ENCODE data around the gene PDZRN3. TPM values are rescaled to one million over a fixed set of nuclear protein-coding genes. Genes with fewer than 3 reads are reported as not detected.

Gene PDZRN3
- total RNA-seq, 1 donor from 2014 or later, result 75.9 TPM

DNA sequence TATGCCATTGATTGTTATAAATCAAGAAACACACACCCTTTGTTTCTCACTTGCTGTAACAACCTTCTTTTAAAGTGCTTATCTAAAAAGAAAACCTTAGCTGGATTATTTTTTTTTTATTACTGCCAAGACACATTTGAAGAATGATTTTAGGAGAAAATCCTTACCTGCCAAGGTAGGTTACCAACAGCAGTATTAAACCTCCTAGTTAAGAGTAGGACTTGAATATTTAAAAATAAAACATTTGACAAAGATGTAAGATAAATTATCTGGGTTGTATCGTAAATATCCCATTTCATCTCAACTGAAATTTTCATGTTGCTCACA, 192.1 kb downstream of the PDZRN3 start:
- Histone ChIP-seq H3K27me3 (no peaks in the 10 kb centered on the region), H3K36me3 (no peaks in the 10 kb centered on the region), H3K27ac (peak overlapping the region; percentile 9), H3K4me1 (peaks cover 53% of the 10 kb centered on the region), H3K4me3 (no peak overlapping the region), H3K9me3 (no peaks in the 10 kb centered on the region)
- no peak for DNase-seq (ENCODE audit: extremely low spot score in 2 of 2)
- TF ChIP-seq POLR2A (IDR thresholded peaks at IDR 0.05), result no peak
- no peak for TF ChIP-seq CTCF (IDR thresholded peaks at IDR 0.05)
- TF ChIP-seq POLR2AphosphoS5 (IDR thresholded peaks at IDR 0.05; ENCODE audit: insufficient read depth in 1 of 2, low read depth in 1 of 2), result no peak
- intact Hi-C loops (cut with DNase I), result loop anchor here (10.0 kb wide), 1 partner anchor 328 kb away; no protein-coding TSS in a partner anchor

DNA sequence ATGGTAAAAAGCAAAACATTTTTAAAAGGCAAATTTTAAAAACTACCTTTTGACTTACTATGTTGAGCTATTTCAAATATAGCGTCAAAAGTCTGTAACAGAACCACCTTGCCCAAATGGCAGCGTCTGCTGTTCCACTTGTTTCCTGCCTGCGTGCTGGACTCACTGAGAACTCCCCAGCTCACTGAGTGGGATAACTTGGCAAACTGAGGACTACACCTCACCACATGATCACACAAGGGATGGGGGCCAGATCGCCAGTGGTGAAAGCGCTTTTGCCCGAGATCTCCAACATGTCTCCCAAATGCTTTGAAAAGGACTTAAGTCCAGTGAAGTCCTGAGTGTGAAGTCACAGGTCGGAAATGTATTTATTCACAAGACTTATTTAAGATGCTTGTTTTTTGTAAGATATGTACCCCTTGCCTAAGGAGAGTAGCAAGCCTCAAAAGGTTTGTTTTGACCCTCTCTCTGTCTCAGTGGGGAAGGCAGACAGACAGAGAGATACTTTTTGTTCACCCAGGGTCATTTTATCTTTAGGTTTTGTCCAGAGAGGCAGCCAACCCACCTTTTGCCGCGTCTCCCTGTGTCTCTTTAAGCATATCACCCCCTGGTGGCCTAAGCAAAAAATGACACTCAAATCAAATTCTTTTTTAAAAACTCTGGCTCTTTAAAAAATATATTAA, 192.6 kb downstream of the PDZRN3 start:
- Histone ChIP-seq H3K27ac (peak overlapping the region; percentile 16), H3K27me3 (no peaks in the 10 kb centered on the region)
- DNase-seq (ENCODE audit: extremely low spot score in 2 of 2), result peak in 1 of 2 donors; percentile 85

DNA sequence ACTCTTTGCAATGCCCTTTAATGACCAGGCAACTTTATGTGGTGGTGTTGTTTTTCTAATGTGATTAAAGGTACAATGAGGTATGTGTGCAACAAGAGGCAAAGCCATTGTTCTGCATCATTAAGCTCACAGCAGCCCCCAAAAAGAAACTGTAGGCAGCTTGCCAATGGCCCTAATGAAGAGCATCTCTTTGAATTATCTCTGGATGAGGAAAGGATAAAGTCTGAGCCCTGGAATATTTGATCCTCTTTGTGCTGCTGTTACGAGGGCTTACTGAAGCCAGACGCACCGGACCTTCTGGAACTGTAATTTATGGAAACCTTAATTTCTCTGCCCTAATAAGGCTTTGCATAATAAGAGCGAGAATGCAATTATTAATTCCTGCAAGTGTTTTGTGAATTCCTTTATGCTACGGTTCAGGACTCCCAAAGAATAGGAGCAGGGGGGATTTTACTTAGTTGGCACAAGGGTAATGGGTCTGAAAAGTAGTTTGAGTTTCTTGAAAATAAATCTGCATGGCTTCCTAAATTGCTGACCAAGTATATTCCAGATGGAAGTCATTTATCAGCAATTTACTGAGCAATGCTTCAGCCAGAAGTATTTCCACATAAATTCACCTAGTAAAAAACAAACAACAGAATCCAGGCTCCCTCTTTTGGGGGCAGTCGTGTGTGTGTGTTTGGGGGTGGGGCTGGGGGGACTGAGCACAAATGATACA, 193.4 kb downstream of the PDZRN3 start:
- H3K4me3 ChIP-seq, result no peak overlapping the region
- H3K27ac ChIP-seq, result peak overlapping the region; percentile 20

More for the DNA sequence above, 192.6 kb downstream of the PDZRN3 start:
- TF ChIP-seq POLR2A (IDR thresholded peaks at IDR 0.05) (no peak), CTCF (IDR thresholded peaks at IDR 0.05) (peak in 2 of 3 experiments; percentile 14 to 52)
- H3K4me1 ChIP-seq, result peaks cover 53% of the 10 kb centered on the region
- no peaks in the 10 kb centered on the region for H3K36me3 ChIP-seq
- H3K9me3 ChIP-seq, result no peaks in the 10 kb centered on the region
- intact Hi-C loops (cut with DNase I), result loop anchor here (10.0 kb wide), 1 partner anchor 327 kb away; no protein-coding TSS in a partner anchor
- no peak overlapping the region for H3K4me3 ChIP-seq

GRCh38 chr3:73427048-73427706, 197.6 kb downstream of the PDZRN3 start:
- DNase-seq (ENCODE audit: extremely low spot score in 2 of 2), result peak in 1 of 2 donors; percentile 37
- no peaks in the 10 kb centered on the region for H3K36me3 ChIP-seq
- H3K4me1 ChIP-seq, result peaks cover 41% of the 10 kb centered on the region
- H3K9me3 ChIP-seq, result no peaks in the 10 kb centered on the region
- H3K4me3 ChIP-seq, result no peak overlapping the region
- H3K27me3 ChIP-seq, result no peaks in the 10 kb centered on the region
- TF ChIP-seq POLR2AphosphoS5 (IDR thresholded peaks at IDR 0.05; ENCODE audit: insufficient read depth in 1 of 2, low read depth in 1 of 2) (no peak), CTCF (IDR thresholded peaks at IDR 0.05) (no peak), POLR2A (IDR thresholded peaks at IDR 0.05) (no peak)
- peak overlapping the region; percentile 33 for H3K27ac ChIP-seq
- intact Hi-C loops (cut with DNase I), result no loop called here

More for the DNA sequence above, 193.4 kb downstream of the PDZRN3 start:
- Histone ChIP-seq H3K4me1 (peaks cover 56% of the 10 kb centered on the region), H3K27me3 (no peaks in the 10 kb centered on the region), H3K36me3 (no peaks in the 10 kb centered on the region), H3K9me3 (no peaks in the 10 kb centered on the region)
- intact Hi-C loops (cut with DNase I), result loop anchor here (10.0 kb wide), 1 partner anchor 327 kb away; no protein-coding TSS in a partner anchor
- peak in 1 of 2 donors; percentile 40 for DNase-seq (ENCODE audit: extremely low spot score in 2 of 2)
- no peak for TF ChIP-seq POLR2A (IDR thresholded peaks at IDR 0.05)
- no peak for TF ChIP-seq POLR2AphosphoS5 (IDR thresholded peaks at IDR 0.05; ENCODE audit: insufficient read depth in 1 of 2, low read depth in 1 of 2)
- TF ChIP-seq CTCF (IDR thresholded peaks at IDR 0.05), result no peak
